NCI-H69 (cell line): Measurements from ENCODE around the gene PLEKHM2.

Source experiments
- DNase-seq: peaks from one replicate; lab custom pipeline; 2025; lab: John Stamatoyannopoulos, UW

Gene PLEKHM2

DNA sequence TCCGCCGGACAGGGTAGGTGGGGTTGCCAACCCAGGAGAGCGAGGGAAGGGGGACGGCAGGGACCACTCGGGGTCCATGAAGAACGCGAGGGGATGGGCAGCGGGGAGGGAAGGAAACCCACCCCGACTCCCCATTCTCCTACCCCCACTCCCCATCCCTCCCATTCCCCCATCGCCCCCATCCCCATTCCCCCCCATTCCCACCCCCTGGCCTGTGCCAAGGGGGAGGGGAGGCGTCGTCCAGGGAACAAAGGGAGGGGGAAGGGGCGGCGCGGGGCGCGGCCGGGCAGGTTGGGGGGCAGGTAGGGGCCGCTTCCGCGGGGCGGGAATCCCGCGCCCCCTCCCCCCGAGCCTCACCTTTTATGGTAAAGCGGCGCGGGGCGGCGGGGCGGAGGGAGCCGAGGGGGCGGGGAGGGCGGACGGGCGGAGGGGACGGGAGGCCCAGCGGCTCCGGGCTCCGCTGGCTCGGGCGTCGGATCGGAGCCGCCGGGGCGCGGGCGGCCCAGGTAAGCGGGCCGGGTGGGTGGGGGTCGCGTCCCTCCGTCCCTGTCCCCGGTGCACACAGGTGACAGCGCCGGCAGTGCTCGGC is 74.3 kb downstream of the PLEKHM2 start, which contains the start of gene FBLIM1:
FBLIM1 (plus strand) TSS at position 453 of the 589 bp plus-strand sequence. CDS start 6,189 bp downstream, outside the sequence.
- peak; percentile 72 for DNase-seq

DNA sequence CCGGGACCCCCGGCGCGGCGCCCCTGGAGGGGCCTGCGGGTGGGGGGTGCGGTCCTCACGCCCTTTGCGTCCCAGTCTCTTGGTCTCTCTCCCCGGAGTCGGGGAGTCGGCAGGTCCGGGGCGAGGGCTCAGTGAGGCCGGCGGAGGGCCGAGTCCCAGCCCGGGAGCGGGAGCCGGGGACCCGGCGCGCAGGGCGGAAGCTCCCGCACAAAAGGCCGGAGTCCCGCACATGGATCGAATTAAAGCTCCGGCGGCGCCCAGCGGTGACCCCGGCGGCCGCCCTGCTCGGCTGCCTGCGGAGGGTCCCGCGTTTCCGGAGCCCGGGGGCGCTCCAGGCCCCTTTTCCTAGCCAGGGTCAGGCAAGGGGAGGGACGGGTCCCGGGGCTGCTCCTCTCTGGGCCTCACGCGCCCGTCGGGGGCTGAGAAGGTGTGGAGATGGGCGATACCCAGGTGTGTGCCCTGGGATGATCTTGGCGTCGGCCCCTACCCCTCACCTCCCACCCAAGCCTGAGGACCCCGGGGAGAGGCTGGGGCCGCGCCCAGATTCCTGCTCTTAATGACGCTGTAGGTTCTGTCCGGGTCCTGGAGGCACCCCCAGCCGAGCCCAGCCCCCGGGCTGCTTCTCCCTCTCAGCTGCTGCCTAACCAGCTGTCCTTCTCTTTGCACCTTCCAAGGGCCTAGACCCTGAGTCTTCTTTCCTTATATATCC is 75.0 kb downstream of the PLEKHM2 start:
- peak; percentile 37 for DNase-seq

DNA sequence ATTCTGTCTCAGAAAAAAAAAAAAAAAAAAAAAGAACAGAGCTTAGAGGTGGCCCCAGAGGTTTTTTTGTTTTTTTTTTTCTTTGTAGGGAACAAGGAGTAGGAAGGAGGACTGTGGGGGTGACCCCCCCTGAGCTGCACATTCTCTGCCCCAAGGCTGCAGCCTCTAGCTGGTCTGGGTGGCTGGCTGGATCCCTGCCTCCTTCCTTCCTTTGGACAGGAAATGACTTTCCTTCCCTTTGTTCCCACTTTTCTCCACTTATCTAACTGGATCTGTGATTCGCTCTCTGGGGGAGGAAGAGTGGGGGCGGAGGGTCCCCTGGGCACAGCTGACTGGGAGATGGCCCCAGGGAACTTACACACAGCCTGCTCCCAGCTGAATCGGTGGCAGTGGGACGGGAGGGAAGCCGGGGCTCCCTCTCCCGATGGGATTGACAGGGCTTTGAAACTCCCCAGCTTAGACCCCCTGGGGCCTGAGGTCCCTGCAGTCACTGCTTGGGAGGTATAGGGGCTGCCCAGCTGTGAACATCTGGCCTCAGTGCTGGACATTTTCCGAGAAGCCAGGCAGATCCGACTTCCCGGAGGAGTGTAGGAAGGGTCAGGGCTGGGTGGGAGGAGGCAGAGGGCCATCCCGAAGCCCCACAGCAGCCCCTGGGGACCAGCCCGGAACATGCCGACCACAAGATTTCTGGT is 76.5 kb downstream of the PLEKHM2 start:
- DNase-seq, result peak; percentile 7

DNA sequence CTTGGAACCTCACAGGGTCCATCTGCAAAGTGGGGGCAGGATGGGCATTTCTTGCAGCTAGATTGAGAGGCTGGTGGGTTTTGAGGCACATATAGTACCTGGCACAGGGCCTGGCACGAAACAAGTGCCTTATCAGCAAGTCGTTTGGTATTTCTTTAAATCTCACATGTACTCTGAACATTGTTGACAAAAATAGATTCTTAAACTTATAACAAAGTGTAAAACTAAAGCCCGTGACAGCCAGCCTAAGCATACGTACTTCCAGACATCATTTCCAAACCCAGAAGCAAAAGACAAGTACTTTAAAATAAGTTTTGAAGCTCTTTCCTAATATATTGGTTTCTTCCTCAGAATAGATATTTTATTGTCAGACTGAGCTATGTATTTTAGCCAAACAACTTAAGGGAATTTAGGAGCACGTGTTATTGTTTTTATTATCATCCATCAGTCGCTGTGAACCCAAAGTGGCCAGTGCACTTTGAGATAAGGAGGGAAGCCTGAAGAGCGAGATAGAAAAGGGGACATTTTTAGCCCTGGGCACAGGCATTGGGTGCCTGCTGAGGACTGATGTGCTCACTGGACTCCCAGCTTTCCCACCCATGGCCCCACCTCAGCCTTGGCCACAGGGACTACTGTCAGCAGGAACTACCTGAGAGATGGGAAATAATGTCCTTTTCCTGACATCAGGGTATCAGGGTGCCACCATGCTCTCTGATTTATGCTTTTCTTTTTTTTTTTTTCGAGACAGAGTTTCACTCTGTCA is 77.4 kb downstream of the PLEKHM2 start:
- no peak for DNase-seq

DNA sequence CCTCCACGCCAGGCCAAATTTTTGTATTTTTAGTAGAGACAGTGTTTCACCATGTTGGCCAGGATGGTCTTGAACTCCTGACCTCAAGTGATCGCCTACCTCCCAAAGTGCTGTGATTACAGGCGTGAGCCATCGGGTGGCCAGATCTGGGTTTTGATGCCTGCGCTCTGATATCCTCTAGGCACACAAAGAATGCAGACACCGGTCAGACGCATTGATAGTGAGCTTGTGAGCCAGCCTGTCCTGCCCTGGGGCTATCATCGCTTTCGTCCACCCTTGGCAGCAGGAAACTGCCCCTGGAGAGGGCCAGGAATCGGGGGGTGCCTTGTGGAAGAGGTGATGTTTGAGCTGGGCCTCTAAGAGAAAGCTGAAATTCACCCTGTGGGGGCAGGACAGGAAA is 78.4 kb downstream of the PLEKHM2 start:
- DNase-seq, result no peak

DNA sequence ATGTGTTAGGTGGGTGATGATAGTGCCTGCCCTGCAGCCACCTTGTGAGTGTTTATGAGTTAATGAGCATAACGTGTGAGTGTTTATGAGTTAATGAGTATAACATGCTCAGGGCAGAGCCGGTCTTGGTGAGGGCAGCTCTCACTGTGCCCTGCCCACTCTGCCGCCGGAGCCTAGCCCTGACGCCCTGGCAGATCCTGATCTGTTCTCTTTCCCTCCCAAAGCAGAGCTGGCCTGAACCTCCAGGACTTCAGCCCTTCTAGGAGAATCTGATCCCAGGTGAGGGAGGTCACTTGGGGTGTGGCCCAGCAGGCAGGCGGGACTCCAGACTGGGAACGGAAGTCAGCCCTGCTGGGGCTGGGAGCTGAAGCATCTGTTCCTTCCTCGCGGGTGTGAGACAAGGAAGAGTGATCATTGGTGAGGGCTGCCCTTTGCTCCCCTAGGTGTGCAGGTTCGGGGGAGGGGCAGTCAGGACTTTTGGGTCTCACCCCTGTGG is 80.2 kb downstream of the PLEKHM2 start:
- DNase-seq, result peak; percentile 27

DNA sequence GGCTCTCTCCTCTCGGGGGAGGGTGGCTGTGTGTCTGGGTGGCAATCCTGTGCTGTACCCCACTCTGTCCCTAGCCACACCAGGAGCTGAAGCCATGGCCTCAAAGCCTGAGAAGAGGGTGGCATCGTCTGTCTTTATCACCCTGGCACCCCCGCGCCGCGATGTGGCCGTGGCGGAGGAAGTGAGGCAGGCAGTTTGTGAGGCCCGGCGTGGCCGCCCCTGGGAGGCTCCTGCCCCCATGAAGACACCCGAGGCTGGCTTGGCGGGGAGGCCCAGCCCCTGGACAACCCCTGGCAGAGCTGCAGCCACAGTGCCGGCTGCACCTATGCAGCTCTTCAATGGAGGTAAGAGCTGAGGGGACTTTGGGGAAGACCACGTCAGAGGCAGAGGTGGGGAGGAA is 80.8 kb downstream of the PLEKHM2 start:
- no peak for DNase-seq

DNA sequence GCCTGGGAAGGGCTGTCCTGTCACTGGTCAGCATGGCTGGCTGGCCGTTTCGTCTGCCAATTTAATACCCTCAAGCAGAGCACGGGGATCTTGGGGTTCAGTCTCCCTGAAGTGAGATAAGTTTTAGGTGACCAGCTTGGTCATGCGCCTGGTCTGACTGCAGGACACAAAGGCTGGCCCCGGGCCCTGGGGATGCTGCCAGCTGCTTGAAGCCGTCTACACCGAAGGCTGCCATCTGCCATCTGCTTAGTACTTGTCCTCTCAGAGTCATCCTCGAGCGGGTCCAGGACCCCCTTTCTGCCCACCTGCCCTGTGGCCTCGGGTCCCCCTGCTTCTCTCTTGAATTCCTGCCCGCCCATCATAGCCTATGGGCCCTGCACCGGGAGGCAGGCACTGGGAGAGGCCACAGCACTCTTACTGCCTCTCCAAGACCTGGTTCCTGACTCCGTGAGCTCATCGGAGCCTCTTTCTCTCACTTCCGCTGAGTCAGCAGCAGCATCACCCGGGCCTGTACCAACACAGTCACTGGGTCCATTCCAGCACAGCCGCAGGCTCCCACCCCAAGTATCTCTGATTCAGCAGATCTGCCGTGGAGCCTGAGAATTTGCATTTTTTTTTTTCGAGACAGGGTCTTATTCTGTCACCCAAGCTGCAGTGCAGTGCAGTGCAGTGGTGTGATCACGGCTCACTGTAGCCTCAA is 81.5 kb downstream of the PLEKHM2 start:
- DNase-seq, result no peak

DNA sequence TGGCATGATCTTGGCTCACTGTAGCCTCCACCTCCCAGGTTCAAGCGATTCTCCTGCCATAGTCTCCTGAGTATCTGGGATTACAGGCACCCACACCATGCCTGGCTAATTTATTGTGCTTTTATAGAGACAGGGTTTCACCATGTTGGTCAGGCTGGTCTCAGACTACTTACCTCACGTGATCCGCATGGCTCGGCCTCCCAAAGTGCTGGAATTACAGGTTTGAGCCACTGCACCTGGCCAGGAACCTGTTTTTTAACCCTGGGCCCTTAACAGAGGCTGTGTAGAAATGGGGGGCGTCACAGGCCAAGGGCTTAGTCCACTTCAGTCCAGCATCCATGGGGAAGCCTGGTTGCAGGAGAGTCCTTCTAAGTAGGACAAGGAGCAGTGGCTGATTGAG is 83.8 kb downstream of the PLEKHM2 start:
- DNase-seq, result no peak

DNA sequence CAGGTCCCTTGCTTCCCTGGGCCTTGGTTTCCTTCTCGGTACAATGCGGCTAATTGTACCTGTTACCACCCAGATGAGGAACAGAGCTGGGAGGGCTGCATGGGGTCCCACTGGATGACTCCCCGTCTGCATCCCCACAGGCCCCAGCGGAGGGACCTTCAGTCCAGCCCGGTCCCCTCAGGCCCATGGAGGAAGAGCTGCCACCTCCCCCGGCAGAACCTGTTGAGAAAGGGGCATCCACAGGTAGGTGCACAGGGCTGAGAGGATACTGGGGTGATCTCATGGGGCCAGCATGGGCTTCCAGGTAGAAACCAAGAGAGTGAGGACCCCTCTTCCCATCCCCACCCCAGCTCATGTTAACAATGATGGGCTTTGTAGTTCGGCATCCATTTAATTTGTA is 84.3 kb downstream of the PLEKHM2 start:
- DNase-seq, result no peak

DNA sequence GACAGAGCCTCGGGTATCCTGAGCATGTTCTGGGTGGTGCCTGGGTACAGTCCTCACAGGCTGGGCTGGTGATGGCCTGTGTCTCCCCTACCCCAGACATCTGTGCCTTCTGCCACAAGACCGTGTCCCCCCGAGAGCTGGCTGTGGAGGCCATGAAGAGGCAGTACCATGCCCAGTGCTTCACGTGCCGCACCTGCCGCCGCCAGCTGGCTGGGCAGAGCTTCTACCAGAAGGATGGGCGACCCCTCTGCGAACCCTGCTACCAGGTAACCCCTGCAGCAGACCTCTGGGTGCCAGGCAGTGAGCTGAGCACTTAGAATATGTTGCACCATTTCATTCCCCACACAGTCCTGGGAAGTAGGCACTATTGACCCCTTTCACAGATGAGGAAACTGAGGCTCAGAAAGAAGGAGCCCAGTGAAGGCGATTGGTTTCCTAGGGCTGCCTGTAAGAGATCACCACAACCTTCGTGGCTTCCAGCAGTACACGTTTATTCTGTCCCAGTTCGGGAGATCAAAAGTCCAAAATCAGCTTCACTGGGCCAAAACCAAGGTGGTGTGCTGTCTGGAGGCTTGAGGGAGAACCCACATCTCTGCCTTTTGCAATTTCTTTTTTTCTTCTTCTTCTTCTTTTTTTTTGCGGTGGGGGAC is 86.3 kb downstream of the PLEKHM2 start:
- DNase-seq, result no peak

DNA sequence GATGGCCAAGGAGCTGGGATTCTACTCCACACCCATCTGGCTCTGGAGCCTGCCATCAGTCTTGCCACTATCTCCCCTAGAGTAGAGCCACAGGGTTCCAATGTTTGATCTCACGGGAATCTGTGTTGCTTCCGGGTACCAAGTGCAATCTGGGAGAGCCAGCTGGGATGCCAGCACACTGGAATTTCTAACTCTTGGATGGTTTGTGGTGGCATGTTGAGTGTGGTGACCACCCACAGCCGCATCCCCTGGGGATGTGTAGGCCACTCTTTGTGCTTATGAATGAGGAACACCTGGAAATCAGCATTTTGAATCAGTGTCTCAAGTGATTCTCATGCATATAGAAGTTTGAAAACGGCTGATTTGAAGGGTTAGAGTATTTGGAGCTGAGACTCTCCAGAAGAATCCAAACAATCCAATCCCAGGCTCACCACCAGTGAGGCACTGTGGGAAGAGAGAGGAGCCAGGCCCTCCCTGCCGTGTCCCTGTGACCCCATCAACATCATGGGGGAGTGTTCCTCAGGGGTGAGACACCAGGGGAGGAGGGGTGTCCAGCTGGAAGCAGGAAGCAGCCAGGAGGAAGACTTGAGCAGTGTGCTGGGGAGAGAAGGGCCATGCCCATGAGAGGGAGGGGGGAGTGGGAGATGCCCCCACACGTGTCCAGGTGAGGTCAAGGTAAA is 87.9 kb downstream of the PLEKHM2 start:
- no peak for DNase-seq

DNA sequence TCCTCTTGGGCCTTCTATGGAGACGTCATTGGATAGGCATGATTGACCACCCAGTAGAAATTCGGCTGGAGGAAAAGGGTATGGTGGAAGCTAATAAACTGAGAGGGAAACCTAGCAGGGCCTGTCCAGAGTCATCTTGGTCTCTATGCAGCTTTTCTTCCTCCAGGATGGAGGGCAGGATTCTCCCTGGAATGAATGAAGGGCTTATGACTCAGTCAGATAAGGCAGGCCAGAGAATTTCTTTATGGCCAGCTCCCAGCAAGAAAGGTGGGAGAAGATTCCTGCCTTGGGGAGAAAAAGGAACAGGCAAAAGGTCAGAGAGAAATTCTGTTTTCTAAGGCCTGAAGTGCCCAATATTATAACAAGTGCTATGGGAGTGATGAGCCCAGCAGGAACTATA is 91.6 kb downstream of the PLEKHM2 start:
- DNase-seq, result no peak

DNA sequence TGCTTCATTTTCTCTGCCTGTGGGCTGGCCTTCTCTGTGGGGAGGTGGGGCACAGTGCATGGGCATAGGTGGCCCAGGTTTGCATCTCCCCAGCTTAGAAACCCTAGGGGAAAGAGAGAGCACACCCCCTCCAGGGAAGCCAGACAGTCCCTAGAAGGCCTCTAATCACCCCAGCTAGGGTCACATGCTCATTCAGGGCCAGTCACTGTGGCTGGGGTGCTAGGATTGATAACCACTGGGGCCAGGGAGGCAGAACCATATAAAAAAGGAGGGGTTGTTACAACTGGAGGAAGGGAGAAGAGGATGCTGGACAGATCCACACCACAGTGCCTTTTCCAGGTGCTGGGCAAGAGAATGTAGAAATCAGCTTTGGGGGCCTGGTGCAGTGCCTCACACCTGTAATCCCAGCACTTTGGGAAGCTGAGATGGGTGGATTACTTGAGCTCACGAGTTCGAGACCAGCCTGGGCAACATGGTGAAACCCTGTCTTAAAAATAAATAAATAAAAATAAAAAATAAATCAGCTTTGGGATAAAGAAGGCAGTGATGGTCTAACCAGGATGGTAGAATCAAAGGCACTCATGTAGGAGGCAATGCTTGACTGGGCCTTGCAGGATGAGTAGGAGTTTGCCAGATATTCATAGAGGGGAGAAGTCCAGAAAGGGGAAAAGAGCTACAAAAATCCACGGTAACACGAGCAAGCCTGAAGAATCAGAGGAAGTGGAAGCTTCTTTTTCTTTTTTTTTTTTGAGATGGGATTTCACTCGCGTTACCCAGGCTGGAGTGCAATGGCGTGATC is 94.0 kb downstream of the PLEKHM2 start:
- DNase-seq, result no peak
